GM10266 (cell line): Measurements from ENCODE around the gene RGP1.

Experiments used
- DNase-seq: peaks from one replicate; pipeline ENCODE4 v3.0.0; 2012; ENCODE audit errors: extremely low spot score
- CTCF ChIP-seq: IDR thresholded peaks from 2 replicates; pipeline ENCODE4 v1.5.1; 2012; ENCODE audit warnings: mild to moderate bottlenecking, low read depth; ENCODE audit not compliant: control insufficient read depth, insufficient read depth; ENCODE audit errors: missing control alignments

RGP1 gene

GRCh38 chr9:35713578-35713977, 35.5 kb upstream of the RGP1 start:
- DNase-seq: no peak
- TF ChIP-seq CTCF: no peak

- no peak for DNase-seq
- TF ChIP-seq CTCF: no peak
These were observed 35.0 kb upstream of the RGP1 start for GRCh38 chr9:35714123-35714522.

- TF ChIP-seq CTCF: no peak
These were observed 34.4 kb upstream of the RGP1 start for GRCh38 chr9:35714579-35715252.

GRCh38 chr9:35716230-35716629, 32.9 kb upstream of the RGP1 start:
- no peak for DNase-seq
- TF ChIP-seq CTCF: no peak

More at GRCh38 chr9:35714579-35715252, 34.4 kb upstream of the RGP1 start:
- no peak for DNase-seq

GRCh38 chr9:35717132-35717870, 31.8 kb upstream of the RGP1 start:
- no peak for TF ChIP-seq CTCF
- no peak for DNase-seq

- no peak for TF ChIP-seq CTCF
- DNase-seq: no peak
These were observed 30.2 kb upstream of the RGP1 start for GRCh38 chr9:35718721-35719511.
